HG03039 (cell line): ENCODE data around the gene RYR2.
"Not testable (repeated sequence)": the region's sequence is repeated elsewhere in the genome, so short reads cannot be mapped to it uniquely, and the experiment has no call there.

Experiments
- ATAC-seq: cut with Tn5 transposase; IDR thresholded peaks from one replicate; pipeline ENCODE4 v1.9.1; 2021; ENCODE audit warnings: mild to moderate bottlenecking, moderate library complexity; ENCODE audit not compliant: unreplicated experiment

RYR2 gene

DNA sequence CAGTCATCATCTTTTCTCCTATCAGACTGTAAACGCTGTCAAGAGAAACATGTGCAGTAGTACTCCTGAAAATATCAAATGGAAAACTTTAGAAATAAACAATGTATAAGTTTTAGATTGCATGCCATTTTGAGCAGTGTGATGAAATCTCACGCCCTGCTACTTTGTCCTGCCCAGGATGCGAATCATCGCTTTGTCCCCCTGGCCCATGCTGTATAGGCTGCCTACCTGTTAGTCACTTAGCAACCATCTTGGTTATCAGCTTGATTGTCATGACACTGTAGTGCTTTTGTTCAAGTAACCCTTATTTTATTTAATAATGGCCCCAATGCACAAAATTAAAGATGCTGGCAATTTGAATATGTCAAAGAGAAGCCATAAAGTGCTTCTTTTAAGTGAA is 485.8 kb downstream of the RYR2 start:
- ATAC-seq = no peak

DNA sequence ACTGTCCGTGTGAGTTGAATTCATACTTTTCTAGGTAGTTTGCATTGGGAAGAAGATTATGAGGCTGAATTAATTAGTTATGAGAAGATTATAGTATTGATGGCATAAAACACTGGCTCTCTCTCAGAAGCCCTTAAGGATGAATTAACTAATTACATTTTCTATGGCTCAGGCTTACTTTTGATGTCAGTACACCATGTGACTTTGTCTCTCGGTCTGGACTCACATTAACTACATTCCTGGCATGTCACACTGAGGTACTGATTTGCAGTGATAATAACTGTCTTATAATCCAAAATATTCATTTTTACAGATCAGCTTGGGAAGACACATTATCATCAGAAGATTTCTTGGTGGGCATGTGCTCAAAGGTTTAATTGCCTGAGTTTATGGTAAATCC is 486.6 kb downstream of the RYR2 start:
- ATAC-seq = no peak

DNA sequence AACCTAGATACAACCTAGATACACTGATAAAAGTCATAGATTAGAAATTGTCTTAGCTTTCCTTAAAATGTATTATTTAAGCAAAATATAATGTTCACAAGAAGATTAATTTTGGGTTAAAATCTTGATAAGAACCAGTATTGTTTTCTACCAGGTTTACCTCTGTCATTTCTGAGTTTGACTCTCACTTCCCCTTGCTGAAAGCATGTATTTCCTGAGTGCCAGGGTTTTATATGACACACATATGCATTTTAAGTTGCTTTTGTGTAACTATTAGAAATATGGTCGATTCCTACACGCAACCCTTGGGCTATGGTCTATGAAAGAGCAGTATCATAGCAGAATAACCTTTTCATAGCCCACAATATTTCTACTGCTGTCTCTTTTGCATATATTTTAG is 497.1 kb downstream of the RYR2 start:
- no peak for ATAC-seq

DNA sequence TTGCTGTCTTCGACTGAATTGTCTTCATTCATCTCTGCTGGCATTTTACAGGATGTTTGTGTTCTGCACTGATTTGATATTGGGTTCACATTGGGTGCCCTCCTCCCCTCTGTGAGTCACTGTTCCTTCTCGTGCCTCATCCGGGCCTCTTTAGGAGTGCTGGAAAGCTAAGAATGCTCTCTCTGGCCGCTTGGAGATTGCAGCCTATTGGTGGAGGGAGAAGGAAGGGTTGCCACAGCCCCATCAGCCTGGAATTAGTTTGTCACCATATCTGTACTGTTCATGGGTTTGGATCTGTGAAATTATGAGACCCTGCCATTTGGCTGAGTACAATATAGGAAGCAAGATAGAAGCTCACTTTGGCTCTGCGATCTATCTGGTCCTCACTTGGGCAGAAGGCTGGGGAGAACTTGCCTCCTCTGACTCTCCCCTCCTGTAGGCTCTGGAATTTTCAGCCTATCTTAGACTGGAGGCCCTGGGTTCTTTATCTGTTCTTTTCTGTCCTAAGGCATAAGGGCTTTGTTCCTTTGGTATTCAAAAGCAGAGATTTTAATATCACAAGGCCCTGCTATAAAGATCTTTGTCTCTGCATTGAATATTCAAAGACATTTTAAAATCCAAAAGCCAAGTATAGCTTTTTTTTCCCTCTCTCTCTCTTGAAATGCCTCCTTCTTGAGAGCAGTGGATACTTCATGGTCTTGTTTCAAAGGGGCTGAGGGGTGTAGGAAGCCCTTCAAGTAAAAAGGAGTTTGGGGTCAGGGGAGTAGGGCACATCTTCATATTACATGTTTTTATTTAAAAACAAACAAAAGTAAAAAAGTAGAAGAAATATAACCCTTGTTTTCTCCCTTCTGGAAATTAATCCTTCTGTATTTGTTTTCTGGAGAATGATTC is 500.8 kb downstream of the RYR2 start:
- ATAC-seq = no peak

DNA sequence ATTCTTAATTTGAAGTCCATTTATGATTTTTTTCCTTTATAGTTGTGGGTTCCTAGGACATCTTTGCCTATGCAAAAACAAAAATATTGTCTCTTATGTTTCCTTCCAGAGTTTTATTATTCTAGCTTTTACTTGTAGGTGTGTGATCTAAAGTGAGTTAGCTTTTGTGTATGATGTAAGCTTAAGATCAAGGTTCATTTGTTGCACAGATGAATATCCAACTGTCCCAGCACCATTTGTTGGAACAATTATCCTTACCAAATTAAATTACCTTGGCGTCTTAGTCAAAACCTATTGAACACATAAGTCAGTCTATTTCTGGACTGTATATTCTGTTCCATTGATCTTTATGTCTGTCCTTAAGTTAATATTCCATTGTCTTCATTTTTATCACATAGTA is 511.1 kb downstream of the RYR2 start:
- ATAC-seq = no peak

DNA sequence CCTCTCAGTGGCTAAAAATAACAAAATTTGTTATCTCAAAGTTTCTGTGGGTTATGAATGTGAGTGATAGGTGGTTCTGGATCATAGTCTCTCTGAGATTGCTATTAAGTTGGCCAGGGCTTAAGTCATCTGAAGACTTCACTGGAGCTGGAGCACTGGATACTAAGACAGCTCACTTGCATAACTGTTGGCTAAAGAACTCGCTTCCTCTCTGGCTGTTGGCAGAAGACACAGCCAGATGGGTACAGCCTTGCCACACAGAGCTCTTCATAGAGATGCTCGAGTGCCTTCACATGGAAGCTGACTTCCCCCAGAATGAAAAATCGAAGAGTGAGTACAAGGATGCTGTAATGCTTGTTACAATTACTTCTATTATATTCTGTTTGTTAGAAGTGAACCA is 514.9 kb downstream of the RYR2 start:
- no peak for ATAC-seq

DNA sequence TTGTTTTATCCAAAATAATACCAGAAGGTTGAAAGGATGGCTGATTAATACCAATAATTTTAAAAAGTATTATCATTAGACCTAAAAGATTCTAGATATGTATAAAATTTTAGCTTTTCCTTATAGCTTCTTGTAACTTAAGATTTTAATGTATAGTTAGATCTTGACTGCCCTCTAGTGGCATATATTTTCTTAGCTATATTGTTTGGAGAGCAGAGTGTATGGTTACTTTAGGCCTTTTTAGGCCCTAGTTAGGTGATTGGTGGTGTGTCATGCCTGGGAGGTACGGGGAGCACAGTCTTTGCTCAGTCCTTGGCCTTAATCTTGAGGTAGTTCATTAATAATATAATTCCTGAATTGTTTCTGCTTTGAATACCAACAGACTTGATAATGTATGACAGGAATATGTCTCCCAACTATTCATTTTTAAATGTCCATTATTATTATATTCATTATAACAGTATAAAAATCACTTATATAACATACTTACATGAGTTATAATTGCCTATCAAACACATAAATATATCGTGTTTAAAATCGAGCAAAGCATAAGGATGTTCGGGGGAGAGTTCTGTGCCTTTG is 520.3 kb downstream of the RYR2 start:
- ATAC-seq = peak; percentile 82

DNA sequence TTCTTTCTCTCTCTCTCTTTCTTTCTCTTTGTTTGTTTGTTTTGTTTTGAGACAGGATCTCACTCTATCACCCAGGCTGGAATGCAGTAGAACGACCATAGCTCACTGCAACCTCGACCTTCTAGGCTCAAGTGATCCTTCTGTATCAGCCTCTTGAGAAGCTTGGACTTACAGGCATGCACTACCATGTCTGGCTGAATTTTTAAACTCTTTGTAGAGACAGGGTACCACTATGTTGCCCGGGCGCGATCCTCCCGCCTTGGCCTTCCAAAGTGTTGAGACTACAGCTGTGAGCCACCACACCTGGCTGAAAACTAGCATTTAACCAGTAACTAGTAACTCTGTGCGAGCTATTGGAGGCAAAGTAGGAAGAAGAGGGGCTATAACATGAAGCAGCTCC is 523.3 kb downstream of the RYR2 start:
- no peak for ATAC-seq

DNA sequence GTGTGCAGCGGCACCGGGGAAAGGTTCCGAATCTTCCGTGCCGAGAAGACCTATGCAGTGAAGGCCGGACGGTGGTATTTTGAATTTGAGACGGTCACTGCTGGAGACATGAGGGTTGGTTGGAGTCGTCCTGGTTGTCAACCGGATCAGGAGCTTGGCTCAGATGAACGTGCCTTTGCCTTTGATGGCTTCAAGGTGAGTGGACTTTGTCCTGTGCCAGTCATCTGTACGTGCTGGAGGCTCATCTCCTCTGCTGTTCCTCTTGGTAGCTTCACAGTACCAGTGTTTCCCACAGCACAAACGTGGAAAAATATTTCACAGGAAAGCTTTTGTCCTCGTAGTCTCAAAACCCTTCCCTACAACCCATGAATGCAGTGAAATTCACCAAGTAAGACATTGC is 524.6 kb downstream of the RYR2 start:
- ATAC-seq = no peak

DNA sequence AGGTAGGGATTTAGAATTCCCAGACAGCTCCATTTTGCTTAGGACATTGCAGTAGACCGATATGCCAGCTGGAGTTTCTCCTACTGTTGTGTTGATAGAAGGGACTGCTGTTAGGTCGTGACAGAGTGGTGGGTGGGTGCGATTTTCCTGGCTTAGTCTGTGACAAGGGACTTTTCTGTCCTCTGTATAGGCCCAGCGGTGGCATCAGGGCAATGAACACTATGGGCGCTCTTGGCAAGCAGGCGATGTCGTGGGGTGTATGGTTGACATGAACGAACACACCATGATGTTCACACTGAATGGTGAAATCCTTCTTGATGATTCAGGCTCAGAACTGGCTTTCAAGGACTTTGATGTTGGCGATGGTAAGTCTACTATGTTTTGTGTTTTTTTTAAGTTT is 527.0 kb downstream of the RYR2 start:
- ATAC-seq = no peak

DNA sequence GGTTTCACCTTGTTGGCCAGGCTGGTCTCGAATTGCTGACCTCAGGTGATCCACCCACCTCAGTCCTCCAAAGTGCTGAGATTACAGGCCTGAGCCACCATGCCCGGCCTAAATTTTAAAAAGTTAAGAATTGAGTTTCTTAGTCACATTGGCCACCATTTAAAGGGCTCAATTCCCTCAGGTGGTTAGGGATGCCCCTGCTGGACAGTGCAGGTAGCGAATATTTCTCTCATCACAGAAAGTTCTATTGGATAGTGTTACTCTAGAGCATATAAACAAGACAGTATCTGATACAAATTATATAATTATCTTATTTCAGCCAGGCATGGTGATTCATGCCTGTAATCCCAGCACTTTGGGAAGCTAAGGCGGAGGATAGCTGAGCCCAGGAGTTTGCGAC is 528.5 kb downstream of the RYR2 start:
- ATAC-seq = no peak

DNA sequence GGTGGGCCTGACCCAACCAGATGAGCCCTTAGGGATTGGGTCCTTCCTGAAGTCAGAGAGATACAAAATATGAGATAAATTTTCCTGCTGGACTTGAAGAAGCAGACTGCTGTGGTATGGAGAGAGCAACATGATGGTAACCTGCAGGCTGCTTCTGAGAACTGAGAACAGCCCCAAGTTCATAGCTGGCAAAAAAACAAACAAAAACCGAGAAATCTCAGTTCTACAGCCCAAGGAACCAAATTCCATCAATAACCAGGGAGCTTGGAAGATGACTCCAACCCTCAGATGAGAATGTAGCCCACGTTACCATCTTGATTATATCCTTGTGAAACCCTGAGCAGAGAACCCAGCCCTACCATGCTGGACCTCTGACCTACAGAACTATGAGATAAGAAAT is 532.6 kb downstream of the RYR2 start:
- ATAC-seq = no peak

DNA sequence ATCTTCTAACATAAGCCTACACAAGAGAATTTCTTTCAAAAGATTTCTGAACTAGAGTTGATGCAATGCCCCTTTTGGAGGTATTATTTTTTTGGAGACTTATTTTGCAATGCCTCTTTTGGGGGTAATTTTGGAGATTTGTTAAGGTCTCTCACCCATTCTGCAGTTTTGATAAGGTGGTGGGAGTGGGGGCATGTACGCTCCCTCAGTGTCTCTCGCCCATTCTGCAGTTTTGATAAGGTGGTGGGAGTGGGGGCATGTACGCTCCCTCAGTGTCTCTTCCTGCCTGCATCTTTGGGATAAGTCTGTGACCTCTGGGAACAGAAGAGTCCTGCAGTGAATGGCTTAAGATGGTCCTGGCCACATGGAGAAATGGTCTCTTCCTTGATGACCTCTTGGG is 536.6 kb downstream of the RYR2 start:
- ATAC-seq = no peak

DNA sequence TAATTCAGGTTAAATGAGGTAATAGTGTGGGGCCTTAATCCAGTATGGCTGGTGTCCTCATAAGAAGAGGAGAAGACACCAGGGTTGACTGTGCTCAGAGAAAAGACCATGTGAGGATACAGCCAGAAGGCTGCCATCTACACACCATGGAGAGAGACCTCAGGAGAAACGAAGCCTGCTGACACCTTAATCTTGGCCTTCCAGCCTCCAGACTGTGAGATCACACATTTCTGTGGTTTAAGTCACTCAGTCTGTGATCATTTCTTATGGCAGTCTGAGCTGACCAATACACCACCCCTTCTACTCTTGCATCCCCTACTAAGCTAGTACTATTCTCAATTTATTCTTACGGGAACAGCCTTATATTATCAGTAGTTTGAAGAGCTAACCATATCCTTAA is 538.7 kb downstream of the RYR2 start:
- no peak for ATAC-seq

DNA sequence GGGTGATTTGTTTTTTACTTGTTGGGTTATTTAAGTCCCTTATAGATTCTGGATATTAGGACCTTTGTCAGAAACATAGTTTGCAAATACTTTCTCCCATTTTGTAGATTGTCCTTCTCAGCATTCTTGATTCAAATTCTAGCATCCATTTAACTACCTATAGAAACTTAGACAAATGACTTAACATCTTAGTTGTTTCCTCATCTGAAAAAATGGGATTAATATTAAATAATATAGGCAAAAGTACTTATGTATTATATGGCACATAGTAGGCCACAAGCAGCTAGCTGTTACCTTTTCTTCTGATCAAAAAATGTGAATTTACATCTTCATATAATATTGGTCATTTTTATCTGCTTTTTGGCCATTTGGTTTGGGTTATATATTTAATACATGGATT is 541.3 kb downstream of the RYR2 start:
- no peak for ATAC-seq

DNA sequence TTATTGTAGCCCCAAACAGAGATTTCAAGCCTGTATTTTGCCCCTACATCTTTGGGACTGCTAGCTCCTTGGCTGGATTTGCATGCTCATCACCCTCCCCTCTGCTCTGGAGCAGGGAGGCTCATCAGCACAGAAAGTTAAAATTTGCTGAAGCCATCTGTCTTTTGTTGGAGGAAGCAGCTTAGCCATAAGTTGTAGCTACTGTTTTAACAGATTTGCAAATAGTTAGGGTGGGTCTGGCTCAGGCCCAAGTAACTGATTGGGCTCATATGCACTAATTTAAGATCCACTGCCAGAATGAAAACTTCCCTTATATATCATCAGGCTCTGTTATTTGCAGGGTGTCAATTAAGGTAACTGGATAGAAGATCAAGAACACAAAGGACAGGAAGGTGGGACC is 541.8 kb downstream of the RYR2 start:
- no peak for ATAC-seq

DNA sequence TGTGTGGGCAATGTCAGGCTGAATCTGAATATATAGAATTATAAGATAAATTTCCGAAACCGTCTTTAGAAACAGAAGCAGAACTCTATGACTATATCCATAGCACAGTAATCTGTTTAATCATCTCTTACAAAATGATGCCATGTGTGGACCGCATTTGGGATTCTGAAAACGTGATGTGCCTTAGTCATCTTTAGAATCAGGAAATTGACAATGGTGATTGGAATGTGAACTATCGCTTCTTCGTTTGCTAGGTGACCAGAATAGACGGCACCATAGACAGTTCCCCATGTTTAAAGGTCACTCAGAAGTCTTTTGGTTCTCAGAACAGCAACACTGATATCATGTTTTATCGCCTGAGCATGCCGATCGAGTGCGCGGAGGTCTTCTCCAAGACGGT is 548.4 kb downstream of the RYR2 start:
- ATAC-seq = no peak

DNA sequence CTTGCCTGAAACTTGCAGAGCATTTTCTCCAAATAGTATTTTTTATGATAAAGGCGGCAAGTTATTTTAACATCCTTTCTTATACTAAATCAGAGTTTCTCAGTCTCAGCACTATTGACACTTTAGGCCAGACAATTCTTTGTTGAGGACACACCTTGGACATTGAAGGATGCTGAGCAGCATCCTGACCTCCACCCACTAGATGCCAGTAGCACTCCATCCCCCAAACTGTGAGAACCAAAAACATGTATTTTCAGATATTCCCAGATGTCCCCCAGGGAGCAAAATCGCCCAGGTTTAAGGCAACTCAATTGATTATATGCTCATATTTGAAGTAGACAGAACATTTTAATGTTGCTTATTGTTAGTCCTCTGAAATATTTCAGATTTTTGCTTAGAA is 549.4 kb downstream of the RYR2 start:
- no peak for ATAC-seq

DNA sequence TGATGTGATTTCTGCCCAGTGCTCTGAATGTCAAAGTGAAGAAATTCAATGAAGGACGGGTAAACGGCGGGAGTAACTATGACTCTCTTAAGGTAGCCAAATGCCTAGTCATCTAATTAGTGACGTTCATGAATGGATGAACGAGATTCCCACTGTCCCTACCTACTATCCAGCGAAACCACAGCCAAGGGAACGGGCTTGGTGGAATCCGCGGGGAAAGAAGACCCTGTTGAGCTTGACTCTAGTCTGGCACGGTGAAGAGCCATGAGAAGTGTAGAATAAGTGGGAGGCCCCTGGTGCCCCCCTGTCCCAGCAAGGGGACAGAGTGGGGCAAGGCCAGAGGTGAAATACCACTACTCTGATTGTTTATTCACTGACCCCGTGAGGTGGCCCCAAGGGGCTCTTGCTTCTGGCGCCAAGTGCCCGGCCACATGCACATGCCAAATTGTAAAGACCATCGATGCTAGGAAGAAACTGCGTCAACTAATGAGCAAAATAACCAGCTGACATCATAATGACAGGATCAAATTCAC is 561.1 kb downstream of the RYR2 start:
- ATAC-seq = not testable (repeated sequence)

DNA sequence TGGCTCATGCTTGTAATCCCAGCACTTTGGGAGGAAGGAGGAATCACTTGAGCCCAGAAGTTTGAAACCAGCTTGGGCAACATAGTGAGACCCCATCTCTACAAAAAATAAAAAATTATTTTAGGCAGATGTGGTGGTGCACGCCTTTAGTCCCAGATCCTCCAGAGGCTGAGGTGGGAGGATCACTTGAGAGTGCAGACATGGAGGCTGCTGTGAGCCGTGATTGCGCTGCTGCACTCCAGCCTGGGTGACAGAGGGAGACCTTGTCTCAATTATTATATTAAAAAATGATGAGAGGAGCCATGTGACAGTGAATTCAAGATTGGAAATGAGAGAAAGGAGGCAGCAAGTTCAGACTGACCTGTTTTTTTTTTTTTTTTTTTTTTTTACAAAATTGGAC is 566.4 kb downstream of the RYR2 start:
- no peak for ATAC-seq

DNA sequence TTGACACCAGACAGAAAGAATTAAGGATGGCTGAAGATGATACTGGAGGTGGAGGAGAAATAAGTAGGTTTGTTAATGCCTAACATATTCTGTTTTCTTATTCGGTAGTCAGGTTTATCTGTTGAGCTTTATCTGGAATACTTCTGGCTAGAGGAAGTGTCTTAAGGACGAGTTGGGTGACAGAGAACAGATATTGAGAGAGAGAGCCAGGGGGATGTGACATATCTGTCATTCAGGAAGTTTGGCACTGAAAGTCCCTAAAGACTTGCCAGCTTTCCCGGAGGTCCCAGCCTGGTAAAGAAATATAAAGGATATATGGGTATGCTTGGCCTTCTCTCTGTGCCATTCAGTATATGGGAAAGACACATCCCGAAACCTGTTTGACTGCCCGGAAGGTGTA is 568.2 kb downstream of the RYR2 start:
- no peak for ATAC-seq

DNA sequence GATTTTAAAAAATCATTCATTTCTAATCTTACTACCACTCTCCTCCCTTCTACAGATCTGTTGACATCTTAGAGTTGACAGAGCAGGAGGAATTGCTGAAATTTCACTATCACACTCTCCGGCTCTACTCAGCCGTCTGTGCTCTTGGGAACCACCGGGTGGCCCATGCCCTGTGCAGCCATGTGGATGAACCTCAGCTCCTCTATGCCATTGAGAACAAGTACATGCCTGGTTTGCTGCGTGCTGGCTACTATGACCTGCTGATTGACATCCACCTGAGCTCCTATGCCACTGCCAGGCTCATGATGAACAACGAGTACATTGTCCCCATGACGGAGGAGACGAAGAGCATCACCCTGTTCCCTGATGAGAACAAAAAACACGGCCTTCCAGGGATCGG is 572.0 kb downstream of the RYR2 start:
- no peak for ATAC-seq

DNA sequence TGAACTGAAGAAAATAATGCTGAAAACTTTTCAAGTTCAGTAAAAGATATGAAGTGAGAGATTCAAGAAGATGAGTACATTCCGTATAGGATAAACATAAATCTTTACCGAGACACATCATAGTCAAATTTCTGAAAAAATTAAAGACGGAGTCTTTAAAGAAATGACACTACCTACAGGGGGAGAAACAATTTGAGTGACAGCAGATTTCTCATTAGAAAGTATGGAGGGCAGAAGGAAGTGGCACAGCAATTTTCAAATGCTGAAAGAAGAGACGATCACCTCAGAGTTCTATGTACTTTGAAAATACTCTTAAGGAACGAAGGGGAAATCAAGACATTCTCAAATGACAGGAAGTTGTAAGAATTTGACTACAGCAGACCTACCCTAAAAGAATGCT is 577.6 kb downstream of the RYR2 start:
- ATAC-seq = no peak
